ENCODE results near the gene ZC3HAV1. TPM values are rescaled to one million over a fixed set of nuclear protein-coding genes. Genes with fewer than 3 reads are reported as not detected.

The ZC3HAV1 gene
- total and polyA plus RNA-seq, 2 of the 13 experiments (the other 11 are each of a cell fraction or from before 2014, with no cell fraction given) = 12.7 to 23.7 TPM

DNA sequence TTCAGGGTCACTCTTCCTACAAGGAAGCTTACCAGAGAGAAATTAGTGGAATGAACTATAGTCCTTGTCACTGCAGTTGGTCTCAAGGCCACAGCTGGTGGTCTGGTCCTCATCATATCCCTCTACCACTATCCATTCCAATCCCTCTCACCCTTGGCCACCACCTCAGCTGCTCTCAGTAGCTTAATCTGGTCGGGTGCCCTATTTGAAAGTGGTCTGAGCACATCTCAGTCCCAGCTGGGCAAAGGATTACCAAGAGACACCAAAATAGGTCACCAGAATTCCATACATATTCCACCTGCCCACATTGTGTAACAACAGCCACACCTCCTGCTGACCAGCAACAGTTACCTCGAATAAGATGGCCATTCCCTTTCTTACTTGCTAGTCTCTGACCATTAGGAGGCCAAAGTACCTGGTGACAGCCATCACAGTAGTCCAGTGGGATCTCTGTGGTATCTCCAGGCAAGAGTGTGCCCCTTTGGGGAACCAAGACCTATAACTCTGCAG is 3.3 kb upstream of the ZC3HAV1 start:
- H3K9me3 ChIP-seq (ENCODE audit: low read length) = no peaks in the 10 kb centered on the region
- no peak for FAIRE-seq
- WGBS (ENCODE audit: low lambda C conversion rate) = 10% methylated on average over 1 of the region's 2 CpGs
- no peaks in the 10 kb centered on the region for H3K36me3 ChIP-seq (replicated peaks in 1 of 2; ENCODE audit: control insufficient read depth in 1 of 2, insufficient read depth in 2 of 2, low read length in 2 of 2)
- no peaks in the 10 kb centered on the region for H4K20me1 ChIP-seq (ENCODE audit: insufficient read depth, low read length)
- POLR2A ChIA-PET = no interaction called here
- H3K9ac ChIP-seq (ENCODE audit: insufficient read depth, low read depth, low read length) = no peak overlapping the region
- peak overlapping the region; percentile 28 for H3K4me2 ChIP-seq (ENCODE audit: low read depth, low read length)
- H3K27me3 ChIP-seq (ENCODE audit: control insufficient read depth in 1 of 2, insufficient read depth in 2 of 2, low read length in 2 of 2) = no peaks in the 10 kb centered on the region; a peak in 1 of 5 replicates
- no peak overlapping the region for H2AFZ ChIP-seq (ENCODE audit: low read length)
- in situ Hi-C loops (cut with HindIII; ENCODE audit: extremely low pct_ligation_motif_present, low pct_unique_long_range_greater_than_20kb) (no loop called here), intact Hi-C loops (cut with micrococcal nuclease; ENCODE audit: unreplicated experiment) (no loop called here)
- H3K79me2 ChIP-seq (ENCODE audit: insufficient read depth, low read length) = peaks cover 12% of the 10 kb centered on the region
- no peak overlapping the region for H3K4me3 ChIP-seq (replicated peaks in 1 of 3; ENCODE audit: insufficient read depth in 1 of 3, low read depth in 2 of 3, low read length in 3 of 3)
- no TSS peak for BruUV-seq (replicated peaks)
- no peak for ATAC-seq
- DNase-seq (ENCODE audit: low spot score) = no peak
- no peak for TF ChIP-seq ZNF841 (CRISPR knock-in tag; IDR thresholded peaks at IDR 0.05; ENCODE audit: borderline replicate concordance)
- TF ChIP-seq ZSCAN30 (CRISPR knock-in tag; IDR thresholded peaks at IDR 0.05) = no peak
- no peak for TF ChIP-seq LCORL (IDR thresholded peaks at IDR 0.05)
- peak; percentile 14; the same call in 1 of the 2 replicates for TF ChIP-seq LCORL (CRISPR knock-in tag; IDR thresholded peaks at IDR 0.05)
- TF ChIP-seq CEBPG (CRISPR knock-in tag; IDR thresholded peaks at IDR 0.05) = 0 out of 2 replicates have a peak, but pooled peaks have one; percentile 12
- TF ChIP-seq, protein P1, sequence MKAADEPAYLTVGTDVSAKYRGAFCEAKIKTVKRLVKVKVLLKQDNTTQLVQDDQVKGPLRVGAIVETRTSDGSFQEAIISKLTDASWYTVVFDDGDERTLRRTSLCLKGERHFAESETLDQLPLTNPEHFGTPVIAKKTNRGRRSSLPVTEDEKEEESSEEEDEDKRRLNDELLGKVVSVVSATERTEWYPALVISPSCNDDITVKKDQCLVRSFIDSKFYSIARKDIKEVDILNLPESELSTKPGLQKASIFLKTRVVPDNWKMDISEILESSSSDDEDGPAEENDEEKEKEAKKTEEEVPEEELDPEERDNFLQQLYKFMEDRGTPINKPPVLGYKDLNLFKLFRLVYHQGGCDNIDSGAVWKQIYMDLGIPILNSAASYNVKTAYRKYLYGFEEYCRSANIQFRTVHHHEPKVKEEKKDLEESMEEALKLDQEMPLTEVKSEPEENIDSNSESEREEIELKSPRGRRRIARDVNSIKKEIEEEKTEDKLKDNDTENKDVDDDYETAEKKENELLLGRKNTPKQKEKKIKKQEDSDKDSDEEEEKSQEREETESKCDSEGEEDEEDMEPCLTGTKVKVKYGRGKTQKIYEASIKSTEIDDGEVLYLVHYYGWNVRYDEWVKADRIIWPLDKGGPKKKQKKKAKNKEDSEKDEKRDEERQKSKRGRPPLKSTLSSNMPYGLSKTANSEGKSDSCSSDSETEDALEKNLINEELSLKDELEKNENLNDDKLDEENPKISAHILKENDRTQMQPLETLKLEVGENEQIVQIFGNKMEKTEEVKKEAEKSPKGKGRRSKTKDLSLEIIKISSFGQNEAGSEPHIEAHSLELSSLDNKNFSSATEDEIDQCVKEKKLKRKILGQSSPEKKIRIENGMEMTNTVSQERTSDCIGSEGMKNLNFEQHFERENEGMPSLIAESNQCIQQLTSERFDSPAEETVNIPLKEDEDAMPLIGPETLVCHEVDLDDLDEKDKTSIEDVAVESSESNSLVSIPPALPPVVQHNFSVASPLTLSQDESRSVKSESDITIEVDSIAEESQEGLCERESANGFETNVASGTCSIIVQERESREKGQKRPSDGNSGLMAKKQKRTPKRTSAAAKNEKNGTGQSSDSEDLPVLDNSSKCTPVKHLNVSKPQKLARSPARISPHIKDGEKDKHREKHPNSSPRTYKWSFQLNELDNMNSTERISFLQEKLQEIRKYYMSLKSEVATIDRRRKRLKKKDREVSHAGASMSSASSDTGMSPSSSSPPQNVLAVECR (CRISPR knock-in tag; IDR thresholded peaks at IDR 0.05; ENCODE audit: borderline replicate concordance) = peak; percentile 21; the same call in 1 of the 2 replicates
- no peak for TF ChIP-seq CC2D1A (CRISPR knock-in tag; IDR thresholded peaks at IDR 0.05)
- no peak for TF ChIP-seq FOSL2 (CRISPR knock-in tag; IDR thresholded peaks at IDR 0.05)
- TF ChIP-seq TEAD3 (CRISPR knock-in tag; optimal IDR thresholded peaks at IDR 0.05; ENCODE audit: borderline replicate concordance) = peak; percentile 46
- peak; percentile 52; the same call in 1 of the 2 replicates for TF ChIP-seq CEBPB (IDR thresholded peaks at IDR 0.05; ENCODE audit: borderline replicate concordance, low read depth, low read length)
- TF ChIP-seq ZNF766 (CRISPR knock-in tag; IDR thresholded peaks at IDR 0.05; ENCODE audit: borderline replicate concordance) = no peak
- H3K4me1 ChIP-seq (ENCODE audit: insufficient read depth, low read length) = peaks cover 66% of the 10 kb centered on the region
- H3K27ac ChIP-seq (ENCODE audit: extremely low read length, insufficient read depth, low read length) = no peak overlapping the region
- CTCF ChIA-PET (ENCODE audit: low intra/inter-chr PET ratio, low total read pairs) = no interaction called here
